GM18858 (cell line): Measurements from ENCODE around the gene ISG20.

ENCODE experiments used
- ATAC-seq: cut with Tn5 transposase; IDR thresholded peaks from one replicate; pipeline ENCODE4 v1.9.1; 2021; ENCODE audit not compliant: unreplicated experiment

ISG20 gene

GRCh38 chr15:88652456-88653199 is 13.8 kb downstream of the ISG20 start:
- ATAC-seq: no peak

- ATAC-seq: no peak
Measured at GRCh38 chr15:88653200-88654064, 14.6 kb downstream of the ISG20 start.

GRCh38 chr15:88654430-88655102 is 15.8 kb downstream of the ISG20 start:
- ATAC-seq: no peak

- no peak for ATAC-seq
Measured at GRCh38 chr15:88655103-88655553, 16.3 kb downstream of the ISG20 start.

- no peak for ATAC-seq
Measured at GRCh38 chr15:88655800-88656488, 17.1 kb downstream of the ISG20 start.

GRCh38 chr15:88656760-88657221 is 18.0 kb downstream of the ISG20 start:
- peak; percentile 86 for ATAC-seq

GRCh38 chr15:88657326-88658069 is 18.7 kb downstream of the ISG20 start:
- no peak for ATAC-seq

GRCh38 chr15:88658070-88658965 is 19.5 kb downstream of the ISG20 start:
- ATAC-seq: no peak

GRCh38 chr15:88658972-88659931 is 20.4 kb downstream of the ISG20 start:
- no peak for ATAC-seq

GRCh38 chr15:88661041-88661700 is 22.4 kb downstream of the ISG20 start:
- ATAC-seq: no peak

- no peak for ATAC-seq
Measured at GRCh38 chr15:88661761-88662556, 23.1 kb downstream of the ISG20 start.

GRCh38 chr15:88663141-88663621 is 24.4 kb downstream of the ISG20 start:
- no peak for ATAC-seq

GRCh38 chr15:88664151-88664778 is 25.4 kb downstream of the ISG20 start:
- ATAC-seq: no peak

GRCh38 chr15:88674661-88675060 is 35.8 kb downstream of the ISG20 start:
- no peak for ATAC-seq

GRCh38 chr15:88678755-88679154 is 39.9 kb downstream of the ISG20 start:
- no peak for ATAC-seq
